ENCODE data around the gene MMD.

Gene MMD

GRCh38 chr17:55354941-55355340 is 66.7 kb downstream of the MMD start:
- H3K4me3 ChIP-seq (ENCODE audit: low read depth, low read length), result no peak overlapping the region
- no peak for DNase-seq (ENCODE audit: low read depth)
- no peak for TF ChIP-seq CTCF (IDR thresholded peaks at IDR 0.05; ENCODE audit: low read depth, low read length, missing control alignments)

- DNase-seq (ENCODE audit: low read depth), result no peak
- no peak overlapping the region for H3K4me3 ChIP-seq (ENCODE audit: low read depth, low read length)
- no peak for TF ChIP-seq CTCF (IDR thresholded peaks at IDR 0.05; ENCODE audit: low read depth, low read length, missing control alignments)
These were observed 67.6 kb downstream of the MMD start for GRCh38 chr17:55354010-55354409.

GRCh38 chr17:55351226-55351625 is 70.4 kb downstream of the MMD start:
- no peak for DNase-seq (ENCODE audit: low read depth)
- H3K4me3 ChIP-seq (ENCODE audit: low read depth, low read length), result no peak overlapping the region
- TF ChIP-seq CTCF (IDR thresholded peaks at IDR 0.05; ENCODE audit: low read depth, low read length, missing control alignments), result no peak

- TF ChIP-seq CTCF (IDR thresholded peaks at IDR 0.05; ENCODE audit: low read depth, low read length, missing control alignments), result no peak
- H3K4me3 ChIP-seq (ENCODE audit: low read depth, low read length), result no peak overlapping the region
- no peak for DNase-seq (ENCODE audit: low read depth)
These were observed 70.8 kb downstream of the MMD start for GRCh38 chr17:55350825-55351205.

GRCh38 chr17:55348749-55349354 is 72.8 kb downstream of the MMD start:
- H3K4me3 ChIP-seq (ENCODE audit: low read depth, low read length), result no peak overlapping the region
- DNase-seq (ENCODE audit: low read depth), result peak; percentile 5
- peak; percentile 82 for TF ChIP-seq CTCF (IDR thresholded peaks at IDR 0.05; ENCODE audit: low read depth, low read length, missing control alignments)

- DNase-seq (ENCODE audit: low read depth), result no peak
- TF ChIP-seq CTCF (IDR thresholded peaks at IDR 0.05; ENCODE audit: low read depth, low read length, missing control alignments), result no peak
These were observed 74.3 kb downstream of the MMD start for GRCh38 chr17:55347341-55347740.

GRCh38 chr17:55346658-55347057 is 75.0 kb downstream of the MMD start:
- no peak for DNase-seq (ENCODE audit: low read depth)
- no peak for TF ChIP-seq CTCF (IDR thresholded peaks at IDR 0.05; ENCODE audit: low read depth, low read length, missing control alignments)

More at GRCh38 chr17:55347341-55347740, 74.3 kb downstream of the MMD start:
- H3K4me3 ChIP-seq (ENCODE audit: low read depth, low read length), result no peak overlapping the region

More at GRCh38 chr17:55346658-55347057, 75.0 kb downstream of the MMD start:
- no peak overlapping the region for H3K4me3 ChIP-seq (ENCODE audit: low read depth, low read length)

Measured in GM12864 (cell line).